Endothelial cell (in vitro differentiated cells): ENCODE results near the gene CCDC15. TPM values are rescaled to one million over a fixed set of nuclear protein-coding genes. Genes with fewer than 3 reads are reported as not detected.
A peak's percentile ranks its signal among the peaks of the same experiment; 100 is the strongest.

Experiments
- DNase-seq: peaks from one replicate; pipeline ENCODE4 v3.0.0; 2021; ENCODE audit warnings: low spot score
- H3K27ac Mint-ChIP-seq: one replicate; pipeline ENCODE4 v1.8.0; 2021; ENCODE audit warnings: mixed read lengths, inconsistent platforms; ENCODE audit not compliant: unreplicated experiment
- H3K27me3 Mint-ChIP-seq: one replicate; pipeline ENCODE4 v1.8.0; 2021; ENCODE audit warnings: mild to moderate bottlenecking, moderate library complexity, mixed read lengths, inconsistent platforms; ENCODE audit not compliant: unreplicated experiment
- H3K36me3 Mint-ChIP-seq: one replicate; pipeline ENCODE4 v1.8.0; 2021; ENCODE audit warnings: mild to moderate bottlenecking, low read depth, mixed read lengths, inconsistent platforms; ENCODE audit not compliant: unreplicated experiment
- H3K4me1 Mint-ChIP-seq: one replicate; pipeline ENCODE4 v1.8.0; 2021; ENCODE audit warnings: mild to moderate bottlenecking, mixed read lengths, inconsistent platforms; ENCODE audit not compliant: unreplicated experiment
- H3K4me3 Mint-ChIP-seq: one replicate; pipeline ENCODE4 v1.8.0; 2021; ENCODE audit warnings: mild to moderate bottlenecking, mixed read lengths, inconsistent platforms; ENCODE audit not compliant: unreplicated experiment
- H3K9me3 Mint-ChIP-seq: one replicate; pipeline ENCODE4 v1.8.0; 2021; ENCODE audit warnings: mixed read lengths, inconsistent platforms; ENCODE audit not compliant: unreplicated experiment
- long read RNA-seq: library from polyadenylated mRNA; unstranded; transcript quantifications from one replicate; pipeline ENCODE4 v2.0.0, GENCODE V29; 2020; ENCODE audit not compliant: unreplicated experiment
- total RNA-seq: library from RNA; stranded (reverse); fragmentation: NEBNext Ultra II Directional; extraction: Animal tissue kit (Norgen Biotek cat#: 25700); gene quantifications from one replicate; pipeline ENCODE4 v1.2.1, GENCODE V29; 2021; ENCODE audit not compliant: unreplicated experiment
- TF ChIP-seq, protein P1 (sequence below): fragments of 200-600 bp; sonication (generic); IDR thresholded peaks from one replicate; pipeline ENCODE4 v1.5.0; 2021; ENCODE audit warnings: antibody characterized with exemption; ENCODE audit not compliant: unreplicated experiment

CCDC15 gene, protein sequence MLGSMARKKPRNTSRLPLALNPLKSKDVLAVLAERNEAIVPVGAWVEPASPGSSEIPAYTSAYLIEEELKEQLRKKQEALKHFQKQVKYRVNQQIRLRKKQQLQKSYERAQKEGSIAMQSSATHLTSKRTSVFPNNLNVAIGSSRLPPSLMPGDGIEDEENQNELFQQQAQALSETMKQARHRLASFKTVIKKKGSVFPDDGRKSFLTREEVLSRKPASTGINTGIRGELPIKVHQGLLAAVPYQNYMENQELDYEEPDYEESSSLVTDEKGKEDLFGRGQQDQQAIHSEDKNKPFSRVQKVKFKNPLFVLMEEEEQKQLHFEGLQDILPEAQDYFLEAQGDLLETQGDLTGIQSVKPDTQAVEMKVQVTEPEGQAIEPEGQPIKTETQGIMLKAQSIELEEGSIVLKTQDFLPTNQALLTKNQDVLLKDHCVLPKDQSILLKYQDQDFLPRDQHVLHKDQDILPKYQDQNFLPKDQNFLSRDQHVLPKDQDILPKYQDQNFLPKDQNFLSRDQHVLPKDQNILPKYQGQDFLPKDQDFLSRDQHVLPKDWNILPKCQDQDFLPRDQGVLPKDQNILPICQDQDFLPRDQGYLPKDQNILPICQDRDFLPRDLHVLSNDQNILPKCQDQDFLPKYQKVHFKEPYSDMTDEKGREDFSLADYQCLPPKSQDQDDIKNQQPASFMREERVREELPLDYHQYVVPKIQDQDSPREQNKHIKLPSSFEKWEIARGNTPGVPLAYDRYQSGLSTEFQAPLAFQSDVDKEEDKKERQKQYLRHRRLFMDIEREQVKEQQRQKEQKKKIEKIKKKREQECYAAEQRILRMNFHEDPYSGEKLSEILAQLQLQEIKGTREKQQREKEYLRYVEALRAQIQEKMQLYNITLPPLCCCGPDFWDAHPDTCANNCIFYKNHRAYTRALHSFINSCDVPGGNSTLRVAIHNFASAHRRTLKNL
- 2.4 TPM for total RNA-seq
- long read RNA-seq, partial matches to known transcripts, result 0 of 2 reads
- long read RNA-seq, other reads (novel, unspliced or antisense), result 2 of 2 reads

DNA sequence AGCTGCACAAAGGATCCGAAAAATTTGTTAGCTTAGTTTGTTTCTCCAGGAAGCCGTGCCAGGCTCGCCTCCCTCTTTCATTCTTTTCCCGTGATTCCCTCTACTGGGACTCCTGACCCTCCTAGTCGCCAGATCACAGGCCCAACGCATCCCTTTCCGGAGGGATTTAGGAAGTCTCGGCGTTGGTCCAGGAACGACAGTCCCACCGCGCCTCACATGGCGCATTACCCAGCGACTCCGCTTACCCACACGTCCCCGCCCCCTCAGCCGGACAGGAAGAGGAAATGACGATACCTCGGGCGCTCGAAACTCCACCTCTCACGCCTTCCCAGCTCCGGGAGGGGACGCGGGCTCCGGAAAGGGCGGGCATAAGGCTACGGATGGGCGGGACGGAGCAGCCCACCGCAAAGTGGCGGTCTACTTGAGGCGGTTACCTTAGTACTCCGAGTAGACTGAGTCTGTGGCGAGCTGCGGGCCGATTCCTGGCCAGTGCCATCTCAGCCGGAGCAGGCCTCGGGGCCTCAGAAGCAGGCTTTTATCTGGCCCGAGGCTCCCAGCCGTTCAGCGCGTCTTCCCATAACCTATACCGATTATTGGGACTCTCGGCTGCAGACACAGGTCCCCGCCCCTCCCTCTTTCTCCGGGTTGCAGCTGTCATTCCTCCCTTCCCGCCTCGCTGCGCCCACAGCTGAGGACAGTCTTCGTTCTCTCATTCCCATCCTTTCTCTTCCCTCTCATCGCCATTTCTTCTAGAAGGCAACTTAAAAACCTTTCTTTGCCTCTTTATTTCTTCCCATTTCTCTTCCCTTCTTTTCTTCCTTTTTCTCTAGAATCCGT lies at the start of gene CCDC15:
TSS of gene CCDC15 (plus strand) at position 450 of the 837 bp plus-strand sequence. CDS start 531 bp downstream, outside the sequence.
- Mint-ChIP-seq H3K4me1 (no peaks in the 10 kb centered on the region), H3K27ac (no peak within 1 kb of the TSS), H3K36me3 (no peaks in the 10 kb centered on the region), H3K4me3 (no peak within 1 kb of the TSS), H3K9me3 (no peaks in the 10 kb centered on the region), H3K27me3 (no peaks in the 10 kb centered on the region)
- TF ChIP-seq, protein P1, sequence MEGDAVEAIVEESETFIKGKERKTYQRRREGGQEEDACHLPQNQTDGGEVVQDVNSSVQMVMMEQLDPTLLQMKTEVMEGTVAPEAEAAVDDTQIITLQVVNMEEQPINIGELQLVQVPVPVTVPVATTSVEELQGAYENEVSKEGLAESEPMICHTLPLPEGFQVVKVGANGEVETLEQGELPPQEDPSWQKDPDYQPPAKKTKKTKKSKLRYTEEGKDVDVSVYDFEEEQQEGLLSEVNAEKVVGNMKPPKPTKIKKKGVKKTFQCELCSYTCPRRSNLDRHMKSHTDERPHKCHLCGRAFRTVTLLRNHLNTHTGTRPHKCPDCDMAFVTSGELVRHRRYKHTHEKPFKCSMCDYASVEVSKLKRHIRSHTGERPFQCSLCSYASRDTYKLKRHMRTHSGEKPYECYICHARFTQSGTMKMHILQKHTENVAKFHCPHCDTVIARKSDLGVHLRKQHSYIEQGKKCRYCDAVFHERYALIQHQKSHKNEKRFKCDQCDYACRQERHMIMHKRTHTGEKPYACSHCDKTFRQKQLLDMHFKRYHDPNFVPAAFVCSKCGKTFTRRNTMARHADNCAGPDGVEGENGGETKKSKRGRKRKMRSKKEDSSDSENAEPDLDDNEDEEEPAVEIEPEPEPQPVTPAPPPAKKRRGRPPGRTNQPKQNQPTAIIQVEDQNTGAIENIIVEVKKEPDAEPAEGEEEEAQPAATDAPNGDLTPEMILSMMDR, result no peak
- DNase-seq, result peak; percentile 96

DNA sequence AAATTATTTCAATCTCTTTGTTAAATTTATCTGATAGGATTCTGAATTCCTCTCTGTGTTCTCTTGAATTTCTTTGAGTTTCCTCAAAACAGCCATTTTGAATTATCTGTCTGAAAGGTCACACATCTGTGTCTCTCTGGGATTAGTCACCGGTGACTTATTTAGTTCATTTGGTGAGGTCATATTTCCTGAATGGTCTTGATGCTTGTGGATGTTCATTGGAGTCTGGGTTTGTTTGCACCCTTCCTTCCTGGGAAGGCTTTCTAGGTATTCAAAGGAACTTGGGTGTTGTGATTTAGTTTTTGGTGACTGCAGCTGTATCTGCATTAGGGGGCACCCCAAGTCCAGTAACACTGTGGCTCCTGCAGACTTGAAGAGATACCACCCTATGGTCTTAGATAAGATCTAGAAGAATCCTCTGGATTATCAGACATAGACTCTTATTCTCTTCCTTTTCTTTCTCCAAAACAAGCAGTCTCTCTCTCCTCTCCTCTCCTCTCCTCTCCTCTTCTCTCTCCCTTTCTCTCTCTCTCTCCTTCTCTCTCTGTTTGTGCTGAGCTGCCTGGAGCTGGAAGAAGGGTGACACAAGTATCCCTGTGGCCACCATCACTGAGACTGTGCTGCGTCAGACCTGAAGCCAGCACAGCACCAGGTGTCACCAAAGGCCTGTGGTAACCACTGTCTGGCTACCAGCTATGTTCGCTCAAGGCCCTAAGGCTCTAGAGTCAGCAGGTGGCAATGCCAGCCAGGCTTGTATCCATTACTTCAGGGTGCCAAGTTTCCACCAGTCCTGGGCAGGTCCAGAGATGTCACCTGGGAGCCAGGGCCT lies 38.2 kb upstream of the CCDC15 start:
- no peaks in the 10 kb centered on the region for H3K9me3 Mint-ChIP-seq
- peaks cover 7% of the 10 kb centered on the region for H3K4me1 Mint-ChIP-seq
- TF ChIP-seq, protein P1, result no peak
- H3K27me3 Mint-ChIP-seq, result peaks cover 13% of the 10 kb centered on the region
- no peak overlapping the region for H3K27ac Mint-ChIP-seq
- DNase-seq, result no peak
- H3K36me3 Mint-ChIP-seq, result no peaks in the 10 kb centered on the region
- H3K4me3 Mint-ChIP-seq, result no peak overlapping the region

DNA sequence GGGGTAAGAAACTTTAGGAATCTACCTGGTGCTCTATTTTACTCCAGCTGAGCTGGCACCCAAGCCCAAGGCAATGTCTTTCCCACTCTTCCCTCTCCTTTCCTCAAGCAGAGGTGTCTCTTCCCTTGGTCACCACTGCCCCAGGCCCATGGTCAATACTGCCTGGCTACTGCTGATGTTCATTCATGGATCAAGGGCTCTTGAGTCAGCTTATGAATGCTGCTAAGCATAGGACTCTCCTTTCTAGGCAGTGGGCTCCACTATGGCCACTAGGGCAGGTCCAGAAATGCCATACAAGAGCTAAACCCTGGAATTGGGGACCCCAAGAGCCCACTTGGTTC lies 37.7 kb upstream of the CCDC15 start:
- H3K4me3 Mint-ChIP-seq, result no peak overlapping the region
- H3K27ac Mint-ChIP-seq, result no peak overlapping the region
- peaks cover 7% of the 10 kb centered on the region for H3K4me1 Mint-ChIP-seq
- no peak for DNase-seq
- TF ChIP-seq, protein P1, result no peak
- H3K9me3 Mint-ChIP-seq, result no peaks in the 10 kb centered on the region
- no peaks in the 10 kb centered on the region for H3K36me3 Mint-ChIP-seq
- H3K27me3 Mint-ChIP-seq, result peaks cover 14% of the 10 kb centered on the region

DNA sequence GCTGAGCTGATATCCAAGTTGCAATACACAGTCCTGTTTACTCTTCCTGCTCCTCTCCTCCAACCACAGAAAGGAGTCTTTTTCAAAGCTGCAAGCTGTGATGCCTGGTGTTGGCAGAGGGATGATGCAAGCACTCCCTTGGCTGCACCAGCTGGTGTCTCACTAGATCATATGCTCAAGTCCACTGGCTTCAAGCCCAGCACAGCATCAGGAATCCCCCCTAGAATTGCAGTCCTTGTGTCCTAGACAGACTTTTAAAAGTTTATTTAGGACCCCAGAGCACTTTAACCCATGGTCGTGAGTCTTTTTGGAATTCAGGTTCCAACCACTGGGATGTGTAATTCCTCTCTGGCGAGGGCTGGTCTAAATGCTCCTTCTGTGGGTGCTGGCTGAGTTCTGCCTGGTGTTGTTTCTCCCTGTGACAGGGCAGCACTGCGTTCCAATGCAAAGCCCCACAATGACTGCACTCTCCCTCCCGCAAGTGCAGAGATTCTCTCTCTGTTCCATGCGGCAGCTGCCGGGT lies 36.8 kb upstream of the CCDC15 start:
- Mint-ChIP-seq H3K27me3 (peaks cover 14% of the 10 kb centered on the region), H3K36me3 (no peaks in the 10 kb centered on the region), H3K4me1 (peaks cover 10% of the 10 kb centered on the region), H3K27ac (no peak overlapping the region), H3K9me3 (no peaks in the 10 kb centered on the region), H3K4me3 (no peak overlapping the region)
- DNase-seq, result no peak
- TF ChIP-seq, protein P1, result no peak
